BLaER1 treated with 17β-estradiol and CSF1 and Interleukin-3, amounts not matched to agents 10 nM and 100 nM (cell line): ENCODE data around the gene ACER2.
A peak's percentile ranks its signal among the peaks of the same experiment; 100 is the strongest.
"Not testable (repeated sequence)": the region's sequence is repeated elsewhere in the genome, so short reads cannot be mapped to it uniquely, and the experiment has no call there.

ENCODE experiments used
- H3K27ac ChIP-seq, 11 experiments: shearing (Covaris generic); formaldehyde crosslinking; 2 replicates each; pipeline ENCODE4 v1.8.1; 2022
- H3K27me3 ChIP-seq, 11 experiments: shearing (Covaris generic); formaldehyde crosslinking; 2 replicates each; pipeline ENCODE4 v1.8.1; 2022
- H3K36me3 ChIP-seq, 11 experiments: shearing (Covaris generic); formaldehyde crosslinking; 2 replicates each; pipeline ENCODE4 v1.8.1; 2022
- H3K4me1 ChIP-seq, 10 experiments: shearing (Covaris generic); formaldehyde crosslinking; 2 replicates each; pipeline ENCODE4 v1.8.1; 2022
- H3K4me2 ChIP-seq, 11 experiments: shearing (Covaris generic); formaldehyde crosslinking; 2 replicates each; pipeline ENCODE4 v1.8.1; 2022
- H3K4me3 ChIP-seq, 10 experiments: shearing (Covaris generic); formaldehyde crosslinking; 2 replicates each; pipeline ENCODE4 v1.8.1; 2022
- H3K9ac ChIP-seq, 11 experiments: shearing (Covaris generic); formaldehyde crosslinking; 2 replicates each; pipeline ENCODE4 v1.8.1; 2022
- H3K9me3 ChIP-seq, 11 experiments: shearing (Covaris generic); formaldehyde crosslinking; replicated peaks in 1 of 11; 2 replicates each; pipeline ENCODE4 v1.8.1; 2022
- H4K20me1 ChIP-seq, 11 experiments: shearing (Covaris generic); formaldehyde crosslinking; 2 replicates each; pipeline ENCODE4 v1.8.1; 2022
- Cebpa-rat ChIP-seq, 11 experiments: shearing (Covaris generic); IDR thresholded peaks; 2 replicates each; pipeline ENCODE4 v1.8.1; 2022

ACER2 gene

GRCh38 chr9:19432473-19432872, 23.7 kb downstream of the ACER2 start:
- Histone ChIP-seq H3K4me3 (no peak overlapping the region), H3K9ac (no peak overlapping the region)

GRCh38 chr9:19433729-19434128, 24.9 kb downstream of the ACER2 start:
- not testable (repeated sequence) for H3K4me1 ChIP-seq, H4K20me1 ChIP-seq, H3K4me2 ChIP-seq, H3K27me3 ChIP-seq, H3K4me3 ChIP-seq, H3K9ac ChIP-seq, H3K27ac ChIP-seq
- peaks cover 0 to 19% (median 10%) of the 10 kb centered on the region in 11 experiments; a peak in 12 of 22 replicates for H3K9me3 ChIP-seq
- H3K36me3 ChIP-seq: peaks cover 4 to 25% (median 17%) of the 10 kb centered on the region in 11 experiments; a peak in 14 of 22 replicates

More at GRCh38 chr9:19432473-19432872, 23.7 kb downstream of the ACER2 start:
- Histone ChIP-seq H3K4me2 (no peak overlapping the region), H3K9me3 (peaks cover 0 to 19% (median 10%) of the 10 kb centered on the region in 11 experiments; a peak in 12 of 22 replicates), H3K36me3 (peaks cover 4 to 25% (median 12%) of the 10 kb centered on the region in 11 experiments; a peak in 13 of 22 replicates), H3K27me3 (no peaks in the 10 kb centered on the region), H3K4me1 (no peaks in the 10 kb centered on the region), H4K20me1 (no peaks in the 10 kb centered on the region), H3K27ac (no peak overlapping the region)
- no peak for TF ChIP-seq Cebpa-rat (IDR thresholded peaks at IDR 0.05)

- H3K4me3 ChIP-seq: no peak overlapping the region
- no peak for TF ChIP-seq Cebpa-rat (IDR thresholded peaks at IDR 0.05)
Observed at GRCh38 chr9:19440376-19440775, 31.6 kb downstream of the ACER2 start.

GRCh38 chr9:19440823-19441580, 32.2 kb downstream of the ACER2 start:
- no peaks in the 10 kb centered on the region for H3K27me3 ChIP-seq
- H3K9ac ChIP-seq: 0 out of 22 replicates have a peak overlapping the region, but pooled peaks of 1 of the 11 experiments have one; percentile 12
- H3K4me3 ChIP-seq: no peak overlapping the region

More at GRCh38 chr9:19440376-19440775, 31.6 kb downstream of the ACER2 start:
- no peak overlapping the region for H3K27ac ChIP-seq
- H3K9ac ChIP-seq: no peak overlapping the region
- no peaks in the 10 kb centered on the region for H4K20me1 ChIP-seq
- peaks cover 0 to 17% (median 13%) of the 10 kb centered on the region in 10 experiments; a peak in 12 of 20 replicates for H3K4me1 ChIP-seq
- no peaks in the 10 kb centered on the region for H3K27me3 ChIP-seq
- no peak overlapping the region for H3K4me2 ChIP-seq
- H3K9me3 ChIP-seq: 0 out of 22 replicates have a peak, but pooled peaks cover 0 to 2% (median 0%) of the 10 kb centered on the region in 11 experiments
- H3K36me3 ChIP-seq: peaks cover 0 to 17% (median 1%) of the 10 kb centered on the region in 11 experiments; a peak in 9 of 22 replicates

GRCh38 chr9:19441730-19442129, 32.9 kb downstream of the ACER2 start:
- Histone ChIP-seq H3K4me1 (peaks cover 0 to 17% (median 13%) of the 10 kb centered on the region in 10 experiments; a peak in 12 of 20 replicates), H4K20me1 (no peaks in the 10 kb centered on the region), H3K9me3 (no peaks in the 10 kb centered on the region), H3K4me2 (peak overlapping the region; percentile 3 to 64 (median 45); a peak in 19 of 22 replicates), H3K27ac (0 out of 22 replicates have a peak overlapping the region, but pooled peaks of 1 of the 11 experiments have one; percentile 32), H3K27me3 (no peaks in the 10 kb centered on the region), H3K9ac (peak overlapping the region in 1 of 11 experiments; percentile 12; a peak in 1 of 22 replicates), H3K36me3 (peaks cover 0 to 19% (median 0%) of the 10 kb centered on the region in 11 experiments; a peak in 7 of 22 replicates), H3K4me3 (no peak overlapping the region)
- no peak for TF ChIP-seq Cebpa-rat (IDR thresholded peaks at IDR 0.05)

More at GRCh38 chr9:19440823-19441580, 32.2 kb downstream of the ACER2 start:
- no peak overlapping the region for H3K27ac ChIP-seq
- H3K4me1 ChIP-seq: peaks cover 0 to 17% (median 13%) of the 10 kb centered on the region in 10 experiments; a peak in 12 of 20 replicates
- TF ChIP-seq Cebpa-rat (IDR thresholded peaks at IDR 0.05): no peak
- peak overlapping the region in 10 of 11 experiments; percentile 2 to 64 (median 39); a peak in 14 of 22 replicates for H3K4me2 ChIP-seq
- no peaks in the 10 kb centered on the region for H3K9me3 ChIP-seq
- H3K36me3 ChIP-seq: peaks cover 0 to 19% (median 0%) of the 10 kb centered on the region in 11 experiments; a peak in 6 of 22 replicates
- H4K20me1 ChIP-seq: no peaks in the 10 kb centered on the region

GRCh38 chr9:19442240-19442639, 33.4 kb downstream of the ACER2 start:
- Histone ChIP-seq H3K27me3 (no peaks in the 10 kb centered on the region), H4K20me1 (no peaks in the 10 kb centered on the region), H3K36me3 (peaks cover 0 to 19% (median 0%) of the 10 kb centered on the region in 11 experiments; a peak in 7 of 22 replicates), H3K9ac (no peak overlapping the region), H3K4me2 (peak overlapping the region in 7 of 11 experiments; percentile 3 to 64 (median 26); a peak in 8 of 22 replicates), H3K4me1 (peaks cover 0 to 17% (median 13%) of the 10 kb centered on the region in 10 experiments; a peak in 12 of 20 replicates), H3K9me3 (no peaks in the 10 kb centered on the region), H3K4me3 (no peak overlapping the region), H3K27ac (no peak overlapping the region)
- no peak for TF ChIP-seq Cebpa-rat (IDR thresholded peaks at IDR 0.05)

GRCh38 chr9:19445452-19445851, 36.6 kb downstream of the ACER2 start:
- no peak overlapping the region for H3K4me3 ChIP-seq
- H3K4me1 ChIP-seq: peaks cover 0 to 17% (median 13%) of the 10 kb centered on the region in 10 experiments; a peak in 12 of 20 replicates
- TF ChIP-seq Cebpa-rat (IDR thresholded peaks at IDR 0.05): no peak
- H3K27ac ChIP-seq: no peak overlapping the region
- no peaks in the 10 kb centered on the region for H4K20me1 ChIP-seq
- H3K9me3 ChIP-seq: no peaks in the 10 kb centered on the region
- H3K36me3 ChIP-seq: peaks cover 0 to 19% (median 0%) of the 10 kb centered on the region in 11 experiments; a peak in 4 of 22 replicates
- no peak overlapping the region for H3K9ac ChIP-seq
- no peak overlapping the region for H3K4me2 ChIP-seq
- H3K27me3 ChIP-seq: no peaks in the 10 kb centered on the region

GRCh38 chr9:19446361-19446861, 37.6 kb downstream of the ACER2 start:
- TF ChIP-seq Cebpa-rat (IDR thresholded peaks at IDR 0.05): no peak
- no peaks in the 10 kb centered on the region for H3K9me3 ChIP-seq
- no peaks in the 10 kb centered on the region for H3K27me3 ChIP-seq
- H3K27ac ChIP-seq: no peak overlapping the region
- no peak overlapping the region for H3K9ac ChIP-seq
- H4K20me1 ChIP-seq: no peaks in the 10 kb centered on the region
- peaks cover 0 to 19% (median 0%) of the 10 kb centered on the region in 11 experiments; a peak in 5 of 22 replicates for H3K36me3 ChIP-seq
- H3K4me2 ChIP-seq: no peak overlapping the region
- no peak overlapping the region for H3K4me3 ChIP-seq
- peaks cover 0 to 10% (median 9%) of the 10 kb centered on the region in 10 experiments; a peak in 12 of 20 replicates for H3K4me1 ChIP-seq
